HepG2 (cell line): ENCODE data around the gene SEMA6D. TPM values are rescaled to one million over a fixed set of nuclear protein-coding genes. Genes with fewer than 3 reads are reported as not detected.

Source experiments
- ATAC-seq: fragments of 200-7000 bp; cut with Tn5 transposase; 3 replicates; pipeline ENCODE4 v1.9.1; 2020; ENCODE audit warnings: mild to moderate bottlenecking, moderate library complexity
- BruUV-seq: library from RNA; stranded (reverse); fragments of 400-500 nt; replicated peaks from 2 replicates; lab custom pipeline; 2021; lab: Mats Ljungman, UMichigan
- CTCF ChIA-PET: fragments of 300-600 bp; formaldehyde crosslinking; extraction: SDS; loops from one replicate; lab custom pipeline; 2021; ENCODE audit warnings: low total read pairs, inconsistent platforms, low intra/inter-chr PET ratio; lab: Yijun Ruan, JAX
- POLR2A ChIA-PET: fragments of 350-600 bp; sonication (Branson Sonifier 250); formaldehyde crosslinking; loops from one replicate; lab custom pipeline; 2020; ENCODE audit warnings: antibody characterized with exemption, inconsistent platforms; lab: Yijun Ruan, JAX
- DNase-seq: peaks from one replicate; pipeline ENCODE4 v3.0.0-alpha.2; 2015; ENCODE audit warnings: low spot score
- FAIRE-seq: peaks from 3 replicates; lab custom pipeline; 2011; peaks lifted over from hg19 to GRCh38; lab: Jason Lieb, UNC
- H2AFZ ChIP-seq: one replicate; pipeline ENCODE4 v1.6.1; 2011; ENCODE audit warnings: low read length, inconsistent platforms
- H3K27ac ChIP-seq: fragments of 300-600 bp; 3 replicates; pipeline ENCODE4 v1.8.0; 2011; ENCODE audit warnings: mixed run types, mild to moderate bottlenecking, mixed read lengths, low read length, inconsistent platforms; ENCODE audit not compliant: insufficient read depth; ENCODE audit errors: extremely low read length
- H3K27me3 ChIP-seq, 2 experiments: fragments of 200-600 bp in 1 of 2; 2 replicates in 1 of 2; 3 replicates in 1 of 2; pipeline versions ENCODE4 v1.6.0 to v1.8.0; 2011; ENCODE audit warnings: low read length in 2 of 2, mild to moderate bottlenecking in 2 of 2, moderate library complexity in 2 of 2, inconsistent platforms in 1 of 2; ENCODE audit not compliant: insufficient read depth in 2 of 2, control insufficient read depth in 1 of 2
- H3K36me3 ChIP-seq, 2 experiments: fragments of 200-600 bp in 1 of 2; replicated peaks in 1 of 2; 2 replicates in 1 of 2; 3 replicates in 1 of 2; pipeline versions ENCODE4 v1.5.1 to v1.8.0; 2011; ENCODE audit warnings: low read length in 2 of 2, inconsistent platforms in 1 of 2; ENCODE audit not compliant: insufficient read depth in 2 of 2, control insufficient read depth in 1 of 2
- H3K4me1 ChIP-seq: 2 replicates; pipeline ENCODE4 v1.5.1; 2012; ENCODE audit warnings: low read length, inconsistent platforms; ENCODE audit not compliant: insufficient read depth
- H3K4me2 ChIP-seq: 2 replicates; pipeline ENCODE4 v1.6.0; 2011; ENCODE audit warnings: low read depth, low read length, inconsistent platforms
- H3K4me3 ChIP-seq, 3 experiments: fragments of 200-600 bp in 1 of 3; sonication (generic), shearing (Covaris generic) in 1 of 3; replicated peaks in 1 of 3; 2 replicates each; pipeline ENCODE4 v1.5.1; 2011 to 2016; ENCODE audit warnings: low read length in 3 of 3, inconsistent platforms in 2 of 3, low read depth in 2 of 3, mild to moderate bottlenecking in 2 of 3, control low read depth in 1 of 3, mixed read lengths in 1 of 3; ENCODE audit not compliant: insufficient read depth in 1 of 3
- H3K79me2 ChIP-seq: one replicate; pipeline ENCODE4 v1.6.1; 2011; ENCODE audit warnings: low read length, inconsistent platforms; ENCODE audit not compliant: insufficient read depth
- H3K9ac ChIP-seq: 2 replicates; pipeline ENCODE4 v1.6.0; 2011; ENCODE audit warnings: mild to moderate bottlenecking, low read depth, low read length, inconsistent platforms; ENCODE audit not compliant: insufficient read depth
- H3K9me3 ChIP-seq: 2 replicates; pipeline ENCODE4 v1.5.1; 2012; ENCODE audit warnings: mild to moderate bottlenecking, low read length
- H4K20me1 ChIP-seq: 2 replicates; pipeline ENCODE4 v1.6.0; 2011; ENCODE audit warnings: inconsistent platforms, mild to moderate bottlenecking, low read length, moderate library complexity; ENCODE audit not compliant: insufficient read depth
- ELF3 ChIP-seq: IDR thresholded peaks from 2 replicates; pipeline ENCODE4 v1.6.1; 2016; ENCODE audit warnings: missing genetic modification reagents, missing compliant biosample characterization
- GATAD2A ChIP-seq: IDR thresholded peaks from 2 replicates; pipeline ENCODE4 v1.6.1; 2016
- HNF4G ChIP-seq, 2 experiments: sonication (generic) in 1 of 2; formaldehyde crosslinking in 1 of 2; IDR thresholded peaks; 2 replicates each; pipeline versions ENCODE4 v1.4.0 to v1.6.1; 2011 to 2020; ENCODE audit warnings: borderline replicate concordance in 2 of 2, low read depth in 2 of 2, mild to moderate bottlenecking in 2 of 2, low read length in 1 of 2, missing genetic modification reagents in 1 of 2, moderate library complexity in 1 of 2
- HNRNPUL1 ChIP-seq: fragments of 200-400 bp; formaldehyde crosslinking; IDR thresholded peaks from 2 replicates; pipeline ENCODE4 v1.6.1; 2017; ENCODE audit warnings: low read depth, mild to moderate bottlenecking, low read length, moderate library complexity
- KDM5A ChIP-seq: fragments of 200-600 bp; sonication (generic); IDR thresholded peaks from 2 replicates; pipeline ENCODE4 v1.7.0; 2018; ENCODE audit warnings: antibody characterized with exemption, mild to moderate bottlenecking, low read length, borderline replicate concordance
- PHB2 ChIP-seq: fragments of 450-650 bp; IDR thresholded peaks from 2 replicates; pipeline ENCODE4 v1.6.1; 2018; ENCODE audit not compliant: partially characterized antibody
- PRPF4 ChIP-seq: fragments of 200-400 bp; formaldehyde crosslinking; IDR thresholded peaks from 2 replicates; pipeline ENCODE4 v1.6.1; 2016; ENCODE audit warnings: low read length, low read depth; ENCODE audit not compliant: poor library complexity, severe bottlenecking
- SIN3B ChIP-seq: fragments of 150-350 bp; IDR thresholded peaks from 2 replicates; pipeline ENCODE4 v1.6.1; 2014; ENCODE audit warnings: low read length
- ZNF292 ChIP-seq: sonication (generic); formaldehyde crosslinking; IDR thresholded peaks from 2 replicates; pipeline ENCODE4 v1.8.1; 2022; ENCODE audit warnings: mild to moderate bottlenecking, low read depth, missing genetic modification reagents, borderline replicate concordance
- ZNF75D ChIP-seq: sonication (generic); formaldehyde crosslinking; IDR thresholded peaks from 2 replicates; pipeline ENCODE4 v1.8.1; 2023; ENCODE audit warnings: missing genetic modification reagents, mild to moderate bottlenecking, borderline replicate concordance
- ZNF773 ChIP-seq: sonication (generic); formaldehyde crosslinking; IDR thresholded peaks from 2 replicates; pipeline ENCODE4 v1.4.0; 2020; ENCODE audit warnings: missing genetic modification reagents, borderline replicate concordance
- ZZZ3 ChIP-seq: sonication (generic); formaldehyde crosslinking; IDR thresholded peaks from 2 replicates; pipeline ENCODE4 v1.4.0; 2020; ENCODE audit warnings: missing genetic modification reagents, mild to moderate bottlenecking, borderline replicate concordance
- WGBS: methylation state at CpG from one replicate; pipeline ENCODE4 v1.1.6; 2017; ENCODE audit warnings: low lambda C conversion rate; 5-methylcytosine and 5-hydroxymethylcytosine counted together
- in situ Hi-C: cut with HindIII; loops from 2 replicates; pipeline ENCODE4 v1.10.0; 2017; ENCODE audit warnings: low pct_unique_long_range_greater_than_20kb; ENCODE audit not compliant: extremely low pct_ligation_motif_present
- intact Hi-C: fragments of 100-400 bp; cut with micrococcal nuclease; formaldehyde crosslinking; loops from one replicate; pipeline ENCODE4 v1.10.0; 2022; ENCODE audit not compliant: unreplicated experiment
- polyA plus RNA-seq, 8 experiments: library from polyadenylated mRNA; depleted of rRNA in 3 of 8; stranded (reverse) in 7 of 8; unstranded in 1 of 8; fragments of >200 nt; fragmentation: Illumina TruSeq in 4 of 8; extraction: Trizol in 4 of 8; gene quantifications; 2 replicates each; pipeline versions ENCODE4 v1.2.1 to v1.2.3, GENCODE V29; 2011 to 2016; ENCODE audit warnings: low read depth in 4 of 8, missing spikeins in 1 of 8, mixed read lengths in 1 of 8; ENCODE audit not compliant: insufficient read depth in 1 of 8
- total RNA-seq, 5 experiments: library from RNA; depleted of rRNA; stranded (reverse); fragments of >200 nt; fragmentation: Illumina TruSeq; extraction: Trizol; gene quantifications; 2 replicates each; pipeline ENCODE4 v1.2.3, GENCODE V29; 2016; ENCODE audit warnings: low read depth in 1 of 5
- TF ChIP-seq, protein P1 (sequence below): IDR thresholded peaks from 2 replicates; pipeline ENCODE4 v1.6.1; 2016; ENCODE audit warnings: mild to moderate bottlenecking, missing biosample characterization, missing genetic modification reagents
- TF ChIP-seq, protein P2 (sequence below): sonication (generic); formaldehyde crosslinking; IDR thresholded peaks from 2 replicates; pipeline ENCODE4 v1.4.0; 2020; ENCODE audit warnings: mild to moderate bottlenecking, missing genetic modification reagents

SEMA6D gene
- total and polyA plus RNA-seq, 2 of the 13 experiments (the other 11 are each of a cell fraction or from before 2014, with no cell fraction given): not detected

GRCh38 chr15:47675735-47676134 is 41.6 kb upstream of the SEMA6D start:
- H3K27ac ChIP-seq: no peak overlapping the region
- no peaks in the 10 kb centered on the region for H3K79me2 ChIP-seq
- H3K4me1 ChIP-seq: no peaks in the 10 kb centered on the region
- peaks cover 42% of the 10 kb centered on the region for H3K9me3 ChIP-seq
- POLR2A ChIA-PET: no interaction called here
- no peak overlapping the region for H2AFZ ChIP-seq
- in situ Hi-C loops: no loop called here
- DNase-seq (no peak), ATAC-seq (no peak), FAIRE-seq (no peak)
- TF ChIP-seq ELF3 (no peak), ZNF292 (CRISPR knock-in tag) (no peak), SIN3B (no peak), GATAD2A (CRISPR knock-in tag) (no peak)
- H3K27me3 ChIP-seq: no peaks in the 10 kb centered on the region; a peak in 1 of 5 replicates
- no peaks in the 10 kb centered on the region for H3K36me3 ChIP-seq
- no peak overlapping the region for H3K4me3 ChIP-seq
- no peak overlapping the region for H3K4me2 ChIP-seq
- BruUV-seq: no TSS peak
- intact Hi-C loops: no loop called here
- 43% methylated on average over 3 of the region's 3 CpGs for WGBS
- H4K20me1 ChIP-seq: no peaks in the 10 kb centered on the region
- CTCF ChIA-PET: no interaction called here
- H3K9ac ChIP-seq: no peak overlapping the region

DNA sequence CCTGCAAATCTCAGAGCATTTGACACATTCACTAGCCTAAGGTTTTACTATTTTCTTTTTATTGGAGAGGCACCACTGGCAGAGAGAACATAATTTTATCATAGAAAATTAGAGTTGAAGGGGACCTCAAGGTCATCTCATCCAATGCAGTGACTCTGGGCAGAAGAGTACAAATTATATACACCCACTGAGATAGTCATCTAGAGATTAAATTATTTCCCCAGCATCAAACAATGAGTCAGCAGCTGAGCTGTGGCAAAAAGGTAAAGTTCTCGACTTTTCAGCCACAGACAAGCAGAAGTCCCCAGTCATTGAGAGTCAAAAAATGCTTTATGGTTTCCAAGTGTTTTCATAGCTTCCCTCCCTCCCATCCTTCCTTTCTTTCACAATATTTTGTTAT is 39.3 kb upstream of the SEMA6D start:
- ChIA-PET CTCF (no interaction called here), POLR2A (no interaction called here)
- FAIRE-seq (no peak), ATAC-seq (no peak), DNase-seq (no peak)
- no peak overlapping the region for H3K4me3 ChIP-seq
- no peak overlapping the region for H3K27ac ChIP-seq
- H3K9ac ChIP-seq: no peak overlapping the region
- H4K20me1 ChIP-seq: no peaks in the 10 kb centered on the region
- H3K36me3 ChIP-seq: no peaks in the 10 kb centered on the region
- in situ Hi-C loops: no loop called here
- H3K4me1 ChIP-seq: no peaks in the 10 kb centered on the region
- peaks cover 47% of the 10 kb centered on the region for H3K9me3 ChIP-seq
- no peak overlapping the region for H2AFZ ChIP-seq
- H3K4me2 ChIP-seq: no peak overlapping the region
- 0% methylated on average over 1 of the region's 1 CpG for WGBS
- intact Hi-C loops: no loop called here
- H3K79me2 ChIP-seq: no peaks in the 10 kb centered on the region
- no peaks in the 10 kb centered on the region; a peak in 1 of 5 replicates for H3K27me3 ChIP-seq
- BruUV-seq: no TSS peak
- TF ChIP-seq PHB2: no peak
- no peak for TF ChIP-seq HNRNPUL1
- TF ChIP-seq PRPF4: no peak
- TF ChIP-seq KDM5A: no peak
- no peak for TF ChIP-seq ZZZ3 (CRISPR knock-in tag)
- TF ChIP-seq, protein P1, sequence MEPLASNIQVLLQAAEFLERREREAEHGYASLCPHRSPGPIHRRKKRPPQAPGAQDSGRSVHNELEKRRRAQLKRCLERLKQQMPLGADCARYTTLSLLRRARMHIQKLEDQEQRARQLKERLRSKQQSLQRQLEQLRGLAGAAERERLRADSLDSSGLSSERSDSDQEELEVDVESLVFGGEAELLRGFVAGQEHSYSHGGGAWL (CRISPR knock-in tag): no peak
- no peak for TF ChIP-seq ZNF75D (CRISPR knock-in tag)
- TF ChIP-seq ZNF773 (CRISPR knock-in tag): no peak
- TF ChIP-seq, protein P2, sequence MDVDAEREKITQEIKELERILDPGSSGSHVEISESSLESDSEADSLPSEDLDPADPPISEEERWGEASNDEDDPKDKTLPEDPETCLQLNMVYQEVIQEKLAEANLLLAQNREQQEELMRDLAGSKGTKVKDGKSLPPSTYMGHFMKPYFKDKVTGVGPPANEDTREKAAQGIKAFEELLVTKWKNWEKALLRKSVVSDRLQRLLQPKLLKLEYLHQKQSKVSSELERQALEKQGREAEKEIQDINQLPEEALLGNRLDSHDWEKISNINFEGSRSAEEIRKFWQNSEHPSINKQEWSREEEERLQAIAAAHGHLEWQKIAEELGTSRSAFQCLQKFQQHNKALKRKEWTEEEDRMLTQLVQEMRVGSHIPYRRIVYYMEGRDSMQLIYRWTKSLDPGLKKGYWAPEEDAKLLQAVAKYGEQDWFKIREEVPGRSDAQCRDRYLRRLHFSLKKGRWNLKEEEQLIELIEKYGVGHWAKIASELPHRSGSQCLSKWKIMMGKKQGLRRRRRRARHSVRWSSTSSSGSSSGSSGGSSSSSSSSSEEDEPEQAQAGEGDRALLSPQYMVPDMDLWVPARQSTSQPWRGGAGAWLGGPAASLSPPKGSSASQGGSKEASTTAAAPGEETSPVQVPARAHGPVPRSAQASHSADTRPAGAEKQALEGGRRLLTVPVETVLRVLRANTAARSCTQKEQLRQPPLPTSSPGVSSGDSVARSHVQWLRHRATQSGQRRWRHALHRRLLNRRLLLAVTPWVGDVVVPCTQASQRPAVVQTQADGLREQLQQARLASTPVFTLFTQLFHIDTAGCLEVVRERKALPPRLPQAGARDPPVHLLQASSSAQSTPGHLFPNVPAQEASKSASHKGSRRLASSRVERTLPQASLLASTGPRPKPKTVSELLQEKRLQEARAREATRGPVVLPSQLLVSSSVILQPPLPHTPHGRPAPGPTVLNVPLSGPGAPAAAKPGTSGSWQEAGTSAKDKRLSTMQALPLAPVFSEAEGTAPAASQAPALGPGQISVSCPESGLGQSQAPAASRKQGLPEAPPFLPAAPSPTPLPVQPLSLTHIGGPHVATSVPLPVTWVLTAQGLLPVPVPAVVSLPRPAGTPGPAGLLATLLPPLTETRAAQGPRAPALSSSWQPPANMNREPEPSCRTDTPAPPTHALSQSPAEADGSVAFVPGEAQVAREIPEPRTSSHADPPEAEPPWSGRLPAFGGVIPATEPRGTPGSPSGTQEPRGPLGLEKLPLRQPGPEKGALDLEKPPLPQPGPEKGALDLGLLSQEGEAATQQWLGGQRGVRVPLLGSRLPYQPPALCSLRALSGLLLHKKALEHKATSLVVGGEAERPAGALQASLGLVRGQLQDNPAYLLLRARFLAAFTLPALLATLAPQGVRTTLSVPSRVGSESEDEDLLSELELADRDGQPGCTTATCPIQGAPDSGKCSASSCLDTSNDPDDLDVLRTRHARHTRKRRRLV (CRISPR knock-in tag): no peak
- no peak for TF ChIP-seq HNF4G (IDR thresholded peaks at IDR 0.05; ENCODE audit: borderline replicate concordance, low read depth, low read length)
- TF ChIP-seq HNF4G (CRISPR knock-in tag; IDR thresholded peaks at IDR 0.05; ENCODE audit: borderline replicate concordance, low read depth): no peak
